Activated naive CD8-positive, alpha-beta T cell treated with anti-CD3 and anti-CD28 coated beads, Interleukin-2, amount 50 U/mL, for 24 hours (primary cell): ENCODE data around the gene NRM.
A peak's percentile ranks its signal among the peaks of the same experiment; 100 is the strongest.
"Not testable (repeated sequence)": the region's sequence is repeated elsewhere in the genome, so short reads cannot be mapped to it uniquely, and the experiment has no call there.

ENCODE experiments used
- ATAC-seq: fragments of 150-1000 bp; cut with Tn5 transposase; one replicate; pipeline ENCODE4 v1.10.0; 2021
- DNase-seq: peaks from one replicate; pipeline ENCODE4 v3.0.0; 2021
- H3K27ac Mint-ChIP-seq: one replicate; pipeline ENCODE4 v1.8.0; 2021; ENCODE audit warnings: mild to moderate bottlenecking, mixed read lengths
- H3K27me3 Mint-ChIP-seq: one replicate; pipeline ENCODE4 v1.8.0; 2021; ENCODE audit warnings: mixed read lengths
- H3K36me3 Mint-ChIP-seq: one replicate; pipeline ENCODE4 v1.8.0; 2021; ENCODE audit warnings: low read depth, mixed read lengths
- H3K4me1 Mint-ChIP-seq: one replicate; pipeline ENCODE4 v1.8.0; 2021; ENCODE audit warnings: mixed read lengths
- H3K4me3 Mint-ChIP-seq: one replicate; pipeline ENCODE4 v1.8.0; 2021; ENCODE audit warnings: mild to moderate bottlenecking, moderate library complexity, mixed read lengths
- H3K9me3 Mint-ChIP-seq: one replicate; pipeline ENCODE4 v1.8.0; 2021; ENCODE audit warnings: mixed read lengths

Gene NRM

GRCh38 chr6:30690403-30691207 is at the start of gene NRM:
TSS of gene NRM (minus strand) at chr6:30690984. CDS start at chr6:30690974, 10 bp downstream.
- Mint-ChIP-seq H3K4me3 (peak within 1 kb of the TSS; percentile 89), H3K4me1 (peaks cover 42% of the 10 kb centered on the region), H3K27me3 (no peaks in the 10 kb centered on the region), H3K36me3 (peaks cover 7% of the 10 kb centered on the region), H3K9me3 (no peaks in the 10 kb centered on the region), H3K27ac (peak within 1 kb of the TSS; percentile 74)
- DNase-seq: peak; percentile 84
- peak; percentile 35 for ATAC-seq

DNA sequence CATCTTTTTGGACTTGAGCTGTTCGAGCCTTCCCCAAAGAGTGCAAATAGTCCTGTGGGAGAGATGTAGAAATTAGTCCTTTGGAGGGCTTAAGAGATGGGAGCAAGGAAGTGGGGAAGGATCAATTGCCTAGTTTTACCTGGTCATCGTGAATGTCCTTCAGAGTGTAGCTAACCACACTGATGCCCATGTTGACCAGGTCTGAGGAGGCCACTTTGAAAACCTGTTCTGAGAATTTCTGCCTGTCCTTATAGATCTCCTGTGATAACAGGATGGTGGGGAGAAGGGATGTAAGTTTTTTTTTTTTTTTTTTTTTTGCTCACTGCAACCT is 49.7 kb upstream of the NRM start:
- Mint-ChIP-seq H3K36me3 (peaks cover 73% of the 10 kb centered on the region), H3K27me3 (peaks cover 5% of the 10 kb centered on the region), H3K4me3 (peak overlapping the region; percentile 96), H3K27ac (peak overlapping the region; percentile 85), H3K9me3 (no peaks in the 10 kb centered on the region), H3K4me1 (peaks cover 89% of the 10 kb centered on the region)
- ATAC-seq (no peak), DNase-seq (no peak)

DNA sequence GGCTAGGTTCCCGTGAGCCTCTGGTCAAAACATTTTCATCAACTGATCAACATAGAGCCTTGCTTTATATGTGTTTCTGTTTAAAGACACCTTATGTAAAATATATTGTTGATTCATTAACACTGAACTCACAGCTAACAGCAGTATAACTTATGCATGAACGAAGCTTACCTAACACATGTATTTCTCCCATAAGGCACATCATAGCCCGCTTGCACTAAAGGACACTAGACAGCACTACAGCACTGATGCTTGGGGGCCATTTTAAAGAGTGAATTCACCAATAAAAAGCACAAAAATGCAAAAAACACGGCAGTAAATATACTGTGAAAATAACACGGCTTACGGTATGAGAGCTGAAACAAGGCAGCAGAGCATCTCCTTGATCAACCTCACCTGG is 47.7 kb upstream of the NRM start:
- Mint-ChIP-seq H3K27ac (peak overlapping the region; percentile 47), H3K4me3 (peak overlapping the region; percentile 12), H3K27me3 (peaks cover 3% of the 10 kb centered on the region), H3K4me1 (peaks cover 87% of the 10 kb centered on the region), H3K9me3 (no peaks in the 10 kb centered on the region), H3K36me3 (peaks cover 73% of the 10 kb centered on the region)
- DNase-seq (no peak), ATAC-seq (no peak)

GRCh38 chr6:30735668-30736314 is 45.0 kb upstream of the NRM start:
- Mint-ChIP-seq H3K27me3 (no peaks in the 10 kb centered on the region), H3K27ac (peak overlapping the region; percentile 99), H3K9me3 (no peaks in the 10 kb centered on the region), H3K4me3 (peak overlapping the region; percentile 76), H3K4me1 (peaks cover 79% of the 10 kb centered on the region), H3K36me3 (peaks cover 58% of the 10 kb centered on the region)
- no peak for DNase-seq
- peak; percentile 33 for ATAC-seq

DNA sequence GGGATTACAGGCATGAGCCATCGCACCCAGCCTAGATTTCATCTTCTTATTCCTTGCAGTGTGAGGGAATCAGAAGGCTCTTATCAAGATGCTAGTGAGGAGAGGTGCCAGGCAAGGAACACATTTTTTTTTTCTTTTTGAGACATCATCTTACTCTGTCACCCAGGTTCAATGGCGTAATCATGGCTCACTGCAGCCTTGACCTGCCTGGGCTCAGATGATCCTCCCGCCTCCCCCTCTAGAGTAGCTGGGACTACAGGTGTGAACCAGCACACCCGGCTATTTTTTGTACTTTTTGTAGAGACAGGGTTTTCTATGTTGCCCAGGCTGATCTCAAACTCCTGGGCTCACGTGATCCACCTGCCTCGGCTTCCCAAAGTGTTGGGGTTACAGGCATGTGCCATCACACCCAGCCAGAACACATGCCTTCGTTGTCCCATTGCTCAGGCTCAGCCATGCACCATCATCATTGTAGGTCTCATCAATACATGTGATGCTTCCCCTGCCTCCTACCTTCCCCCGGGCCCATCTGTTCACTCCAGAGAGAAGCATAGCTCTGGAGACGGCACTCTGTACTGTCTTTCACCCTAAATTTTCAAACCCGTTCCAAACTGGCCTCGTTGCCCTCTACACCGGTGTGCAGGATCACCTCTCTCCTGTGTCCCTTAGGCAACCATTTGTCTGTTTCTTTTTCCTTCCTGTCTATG is 41.6 kb upstream of the NRM start:
- Mint-ChIP-seq H3K9me3 (no peaks in the 10 kb centered on the region), H3K4me3 (no peak overlapping the region), H3K36me3 (peaks cover 34% of the 10 kb centered on the region), H3K27me3 (no peaks in the 10 kb centered on the region), H3K4me1 (peaks cover 56% of the 10 kb centered on the region), H3K27ac (peak overlapping the region; percentile 30)
- ATAC-seq: no peak
- no peak for DNase-seq

GRCh38 chr6:30730601-30731435 is 40.0 kb upstream of the NRM start:
- ATAC-seq: peak; percentile 85
- H3K27me3 Mint-ChIP-seq: no peaks in the 10 kb centered on the region
- H3K9me3 Mint-ChIP-seq: no peaks in the 10 kb centered on the region
- peaks cover 40% of the 10 kb centered on the region for H3K4me1 Mint-ChIP-seq
- peak overlapping the region; percentile 45 for H3K27ac Mint-ChIP-seq
- peak; percentile 90 for DNase-seq
- peaks cover 22% of the 10 kb centered on the region for H3K36me3 Mint-ChIP-seq
- H3K4me3 Mint-ChIP-seq: peak overlapping the region; percentile 65

DNA sequence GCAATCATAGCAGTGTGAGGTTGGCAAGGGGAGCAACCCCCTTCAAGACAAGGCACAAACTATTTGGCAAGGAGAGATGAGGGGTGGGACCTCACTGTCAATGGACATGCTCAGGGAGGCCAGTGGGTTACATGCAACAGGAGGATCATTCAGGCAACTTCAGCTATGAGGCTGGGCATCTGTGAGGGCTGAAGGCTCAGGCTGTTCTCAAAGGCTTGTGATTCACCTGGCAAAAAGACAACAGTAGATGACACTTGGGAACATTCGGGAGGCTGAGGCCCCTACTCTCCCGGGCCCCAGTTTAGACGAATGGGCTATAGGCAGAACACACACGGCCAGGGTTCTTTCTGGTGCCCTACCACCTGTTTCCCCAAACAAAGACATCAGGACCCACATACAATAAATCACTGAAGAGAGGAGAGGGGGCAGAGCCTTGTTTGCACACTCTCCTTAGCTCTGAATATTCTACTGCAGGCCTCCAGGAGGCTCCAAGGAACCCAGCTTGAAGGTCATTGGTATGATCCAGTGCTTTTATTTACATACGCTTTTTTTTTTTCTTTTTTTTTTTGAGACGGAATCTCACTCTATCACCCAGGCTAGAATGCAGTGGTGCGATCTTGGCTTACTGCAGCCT is 37.3 kb upstream of the NRM start:
- no peak overlapping the region for H3K4me3 Mint-ChIP-seq
- peaks cover 45% of the 10 kb centered on the region for H3K4me1 Mint-ChIP-seq
- H3K36me3 Mint-ChIP-seq: peaks cover 35% of the 10 kb centered on the region

GRCh38 chr6:30726506-30727413 is 36.0 kb upstream of the NRM start:
- H3K36me3 Mint-ChIP-seq: peaks cover 43% of the 10 kb centered on the region
- no peaks in the 10 kb centered on the region for H3K9me3 Mint-ChIP-seq
- peak overlapping the region; percentile 27 for H3K27ac Mint-ChIP-seq
- H3K27me3 Mint-ChIP-seq: no peaks in the 10 kb centered on the region
- DNase-seq (no peak), ATAC-seq (no peak)
- peaks cover 52% of the 10 kb centered on the region for H3K4me1 Mint-ChIP-seq
- no peak overlapping the region for H3K4me3 Mint-ChIP-seq

More for the DNA sequence above, 37.3 kb upstream of the NRM start:
- Mint-ChIP-seq H3K27ac (peak overlapping the region; percentile 25), H3K27me3 (no peaks in the 10 kb centered on the region), H3K9me3 (no peaks in the 10 kb centered on the region)
- DNase-seq (no peak), ATAC-seq (no peak)

GRCh38 chr6:30725713-30726505 is 35.1 kb upstream of the NRM start:
- peak overlapping the region; percentile 67 for H3K27ac Mint-ChIP-seq
- DNase-seq (no peak), ATAC-seq (no peak)
- H3K4me1 Mint-ChIP-seq: peaks cover 49% of the 10 kb centered on the region
- no peaks in the 10 kb centered on the region for H3K9me3 Mint-ChIP-seq
- no peaks in the 10 kb centered on the region for H3K27me3 Mint-ChIP-seq
- H3K36me3 Mint-ChIP-seq: peaks cover 47% of the 10 kb centered on the region
- H3K4me3 Mint-ChIP-seq: no peak overlapping the region

GRCh38 chr6:30724906-30725667 is 34.3 kb upstream of the NRM start:
- Mint-ChIP-seq H3K9me3 (no peaks in the 10 kb centered on the region), H3K27me3 (no peaks in the 10 kb centered on the region), H3K36me3 (peaks cover 54% of the 10 kb centered on the region), H3K4me3 (peak overlapping the region; percentile 96), H3K4me1 (peaks cover 40% of the 10 kb centered on the region), H3K27ac (peak overlapping the region; percentile 77)
- ATAC-seq (no peak), DNase-seq (no peak)

DNA sequence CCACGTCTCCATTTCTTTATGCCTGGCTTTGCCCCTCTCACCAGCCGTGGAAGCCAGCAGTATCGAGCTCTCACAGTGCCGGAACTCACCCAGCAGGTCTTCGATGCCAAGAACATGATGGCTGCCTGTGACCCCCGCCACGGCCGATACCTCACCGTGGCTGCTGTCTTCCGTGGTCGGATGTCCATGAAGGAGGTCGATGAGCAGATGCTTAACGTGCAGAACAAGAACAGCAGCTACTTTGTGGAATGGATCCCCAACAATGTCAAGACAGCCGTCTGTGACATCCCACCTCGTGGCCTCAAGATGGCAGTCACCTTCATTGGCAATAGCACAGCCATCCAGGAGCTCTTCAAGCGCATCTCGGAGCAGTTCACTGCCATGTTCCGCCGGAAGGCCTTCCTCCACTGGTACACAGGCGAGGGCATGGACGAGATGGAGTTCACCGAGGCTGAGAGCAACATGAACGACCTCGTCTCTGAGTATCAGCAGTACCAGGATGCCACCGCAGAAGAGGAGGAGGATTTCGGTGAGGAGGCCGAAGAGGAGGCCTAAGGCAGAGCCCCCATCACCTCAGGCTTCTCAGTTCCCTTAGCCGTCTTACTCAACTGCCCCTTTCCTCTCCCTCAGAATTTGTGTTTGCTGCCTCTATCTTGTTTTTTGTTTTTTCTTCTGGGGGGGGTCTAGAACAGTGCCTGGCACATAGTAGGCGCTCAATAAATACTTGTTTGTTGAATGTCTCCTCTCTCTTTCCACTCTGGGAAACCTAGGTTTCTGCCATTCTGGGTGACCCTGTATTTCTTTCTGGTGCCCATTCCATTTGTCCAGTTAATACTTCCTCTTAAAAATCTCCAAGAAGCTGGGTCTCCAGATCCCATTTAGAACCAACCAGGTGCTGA is 33.3 kb upstream of the NRM start:
- not testable (repeated sequence) for DNase-seq, H3K9me3 Mint-ChIP-seq, ATAC-seq, H3K27me3 Mint-ChIP-seq
- peaks cover 42% of the 10 kb centered on the region for H3K4me1 Mint-ChIP-seq
- H3K4me3 Mint-ChIP-seq: peak overlapping the region; percentile 96
- peak overlapping the region; percentile 98 for H3K27ac Mint-ChIP-seq
- peaks cover 55% of the 10 kb centered on the region for H3K36me3 Mint-ChIP-seq
